GM12878 (cell line): ENCODE data around the gene BLNK. TPM values are rescaled to one million over a fixed set of nuclear protein-coding genes. Genes with fewer than 3 reads are reported as not detected.

Experiments used
- ATAC-seq: fragments of 200-7000 bp; cut with Tn5 transposase; 3 replicates; pipeline ENCODE4 v1.9.1; 2020; ENCODE audit warnings: mild to moderate bottlenecking, moderate library complexity
- BruUV-seq: library from RNA; stranded (reverse); fragments of 400-500 nt; replicated peaks from 2 replicates; lab custom pipeline; 2021; lab: Mats Ljungman, UMichigan
- CTCF ChIA-PET: fragments of 300-600 bp; sonication (Branson Sonifier 250); formaldehyde crosslinking; extraction: SDS; loops from one replicate; lab custom pipeline; 2021; ENCODE audit warnings: inconsistent platforms; lab: Yijun Ruan, JAX
- POLR2A ChIA-PET: fragments of 350-600 bp; formaldehyde crosslinking; extraction: SDS; loops from one replicate; lab custom pipeline; 2021; ENCODE audit warnings: inconsistent platforms; lab: Charles Lee
- RAD21 ChIA-PET: fragments of 300-600 bp; sonication (Branson Sonifier 250); formaldehyde crosslinking; loops from one replicate; lab custom pipeline; 2023; ENCODE audit warnings: antibody characterized with exemption; ENCODE audit not compliant: unreplicated experiment; lab: Charles Lee
- SMC1A ChIA-PET: fragments of 300-600 bp; sonication (Branson Sonifier 250); formaldehyde crosslinking; loops from one replicate; lab custom pipeline; 2023; ENCODE audit not compliant: unreplicated experiment, uncharacterized antibody; lab: Charles Lee
- DNase-seq: peaks from one replicate; pipeline ENCODE4 v3.0.0-alpha.2; 2011; ENCODE audit warnings: low read depth, low spot score
- FAIRE-seq: peaks from 3 replicates; lab custom pipeline; 2011; peaks lifted over from hg19 to GRCh38; lab: Jason Lieb, UNC
- H2AFZ ChIP-seq: 2 replicates; pipeline ENCODE4 v1.6.0; 2011; ENCODE audit warnings: low read depth, low read length, control low read depth; ENCODE audit not compliant: control insufficient read depth
- H3K27ac ChIP-seq: 2 replicates; pipeline ENCODE4 v1.5.1; 2011; ENCODE audit warnings: control low read depth; ENCODE audit not compliant: control insufficient read depth, insufficient read depth
- H3K27me3 ChIP-seq, 2 experiments: replicated peaks in 1 of 2; 2 replicates each; pipeline versions ENCODE4 v1.6.0 to v1.6.1; 2011; ENCODE audit warnings: low read length in 1 of 2; ENCODE audit not compliant: control insufficient read depth in 2 of 2, insufficient read depth in 2 of 2
- H3K36me3 ChIP-seq, 2 experiments: 2 replicates each; pipeline ENCODE4 v1.5.1; 2011; ENCODE audit warnings: low read length in 1 of 2; ENCODE audit not compliant: control insufficient read depth in 2 of 2, insufficient read depth in 2 of 2
- H3K4me1 ChIP-seq: 2 replicates; pipeline ENCODE4 v1.6.1; 2011; ENCODE audit warnings: mild to moderate bottlenecking, low read length, moderate library complexity, mixed read lengths; ENCODE audit not compliant: control insufficient read depth, insufficient read depth
- H3K4me2 ChIP-seq: 2 replicates; pipeline ENCODE4 v1.6.0; 2011; ENCODE audit warnings: control low read depth; ENCODE audit not compliant: control insufficient read depth, insufficient read depth
- H3K4me3 ChIP-seq: fragments of 200-600 bp; sonication (generic); 2 replicates; pipeline ENCODE4 v1.5.1; 2016
- H3K79me2 ChIP-seq: 2 replicates; pipeline ENCODE4 v1.6.0; 2011; ENCODE audit warnings: low read length; ENCODE audit not compliant: control insufficient read depth, insufficient read depth
- H3K9ac ChIP-seq: 2 replicates; pipeline ENCODE4 v1.8.0; 2011; ENCODE audit warnings: low read length, control low read depth, mixed read lengths; ENCODE audit not compliant: control insufficient read depth, insufficient read depth
- H3K9me3 ChIP-seq: replicated peaks from 3 replicates; pipeline ENCODE4 v1.5.1; 2011; ENCODE audit warnings: mild to moderate bottlenecking, low read length; ENCODE audit not compliant: control insufficient read depth, insufficient read depth
- H4K20me1 ChIP-seq: 2 replicates; pipeline ENCODE4 v1.6.0; 2011; ENCODE audit not compliant: control insufficient read depth, insufficient read depth
- ATF7 ChIP-seq: fragments of 450-650 bp; IDR thresholded peaks from 2 replicates; pipeline ENCODE4 v1.6.1; 2016; ENCODE audit warnings: low read depth, mild to moderate bottlenecking
- CEBPB ChIP-seq, 2 experiments: fragments of 150-350 bp in 1 of 2; IDR thresholded peaks; 2 replicates each; pipeline ENCODE4 v1.6.1; 2012 to 2014; ENCODE audit warnings: low read depth in 2 of 2, low read length in 2 of 2, borderline replicate concordance in 1 of 2, inconsistent platforms in 1 of 2
- E2F8 ChIP-seq: fragments of 450-650 bp; IDR thresholded peaks from 2 replicates; pipeline ENCODE4 v1.6.1; 2018; ENCODE audit warnings: mild to moderate bottlenecking, low read depth, moderate library complexity; ENCODE audit not compliant: partially characterized antibody
- FOXM1 ChIP-seq: IDR thresholded peaks from 2 replicates; pipeline ENCODE4 v1.6.1; 2012; ENCODE audit warnings: low read depth, mild to moderate bottlenecking, inconsistent platforms, low read length, moderate library complexity
- HCFC1 ChIP-seq: fragments of 150-350 bp; IDR thresholded peaks from 2 replicates; pipeline ENCODE4 v1.6.1; 2014; ENCODE audit warnings: low read length
- IRF3 ChIP-seq: fragments of 450-650 bp; IDR thresholded peaks from 2 replicates; pipeline ENCODE4 v1.6.1; 2014; ENCODE audit warnings: mild to moderate bottlenecking
- MTA3 ChIP-seq: IDR thresholded peaks from 2 replicates; pipeline ENCODE4 v1.6.1; 2012; ENCODE audit warnings: low read length, inconsistent platforms, borderline replicate concordance
- NFYB ChIP-seq: IDR thresholded peaks from 2 replicates; pipeline ENCODE4 v1.6.1; 2011; ENCODE audit warnings: low read depth, mild to moderate bottlenecking, low read length, improper control_type of control experiment, moderate library complexity; ENCODE audit not compliant: insufficient read depth
- NR2C1 ChIP-seq: fragments of 450-650 bp; IDR thresholded peaks from 2 replicates; pipeline ENCODE4 v1.6.1; 2017; ENCODE audit warnings: antibody characterized with exemption, mild to moderate bottlenecking, moderate library complexity
- PAX8 ChIP-seq: fragments of 450-650 bp; IDR thresholded peaks from 2 replicates; pipeline ENCODE4 v1.6.1; 2017; ENCODE audit warnings: mild to moderate bottlenecking, moderate library complexity
- POU2F2 ChIP-seq: IDR thresholded peaks from 3 replicates; pipeline ENCODE4 v1.6.1; 2011; ENCODE audit warnings: low read depth, mild to moderate bottlenecking, low read length, borderline replicate concordance
- SMARCA5 ChIP-seq: fragments of 450-650 bp; IDR thresholded peaks from 2 replicates; pipeline ENCODE4 v1.6.1; 2017; ENCODE audit warnings: mild to moderate bottlenecking
- SMC3 ChIP-seq: IDR thresholded peaks from 2 replicates; pipeline ENCODE4 v1.6.1; 2011; ENCODE audit warnings: low read length, improper control_type of control experiment, borderline replicate concordance
- SUPT20H ChIP-seq: IDR thresholded peaks from 2 replicates; pipeline ENCODE4 v1.6.1; 2011; ENCODE audit warnings: low read depth, mild to moderate bottlenecking, low read length, moderate library complexity, borderline replicate concordance; ENCODE audit not compliant: control insufficient read depth
- TCF3 ChIP-seq: IDR thresholded peaks from 2 replicates; pipeline ENCODE4 v1.6.1; 2012; ENCODE audit warnings: low read depth, mild to moderate bottlenecking, low read length, borderline replicate concordance; ENCODE audit not compliant: insufficient read depth
- WRNIP1 ChIP-seq: IDR thresholded peaks from 2 replicates; pipeline ENCODE4 v1.6.1; 2011; ENCODE audit warnings: low read depth, low read length, improper control_type of control experiment, borderline replicate concordance
- YBX1 ChIP-seq: fragments of 450-650 bp; IDR thresholded peaks from 2 replicates; pipeline ENCODE4 v1.6.1; 2016; ENCODE audit warnings: antibody characterized with exemption
- ZNF207 ChIP-seq: fragments of 450-650 bp; IDR thresholded peaks from 2 replicates; pipeline ENCODE4 v1.6.1; 2014; ENCODE audit warnings: antibody characterized with exemption, mild to moderate bottlenecking, borderline replicate concordance
- ZSCAN29 ChIP-seq: fragments of 450-650 bp; IDR thresholded peaks from 2 replicates; pipeline ENCODE4 v1.6.1; 2017; ENCODE audit warnings: mild to moderate bottlenecking, moderate library complexity
- WGBS: methylation state at CpG from one replicate; pipeline ENCODE4 v1.1.6; 2016; ENCODE audit warnings: low lambda C conversion rate; ENCODE audit not compliant: insufficient replicate concordance, insufficient coverage; ENCODE audit errors: missing lambda C conversion rate; 5-methylcytosine and 5-hydroxymethylcytosine counted together
- in situ Hi-C: fragments of 300-500 bp; cut with MboI; formaldehyde crosslinking; loops from 9 replicates; pipeline ENCODE4 v1.14.3; 2018; ENCODE audit warnings: mixed read lengths
- intact Hi-C: fragments of 100-400 bp; cut with micrococcal nuclease; formaldehyde crosslinking; loops from one replicate; pipeline ENCODE4 v1.14.2; 2022; ENCODE audit not compliant: unreplicated experiment
- polyA plus RNA-seq, 11 experiments: library from polyadenylated mRNA; depleted of rRNA in 4 of 11; unstranded in 6 of 11; stranded (reverse) in 5 of 11; fragments of >200 nt; fragmentation: Nextera tagmentation in 4 of 11; fragmentation: Illumina TruSeq in 1 of 11; extraction: Ambion mirVana in 4 of 11; extraction: Trizol in 1 of 11; gene quantifications; 1 replicate in 1 of 11; 2 replicates in 10 of 11; pipeline versions ENCODE4 v1.2.1 to v1.2.3, GENCODE V29; 2011 to 2016; ENCODE audit warnings: inconsistent platforms in 2 of 11, missing spikeins in 2 of 11, low read depth in 1 of 11
- total RNA-seq, 4 experiments: library from RNA; depleted of rRNA in 3 of 4; stranded (reverse); fragments of >200 nt in 3 of 4; fragmentation: Illumina TruSeq in 1 of 4; extraction: Trizol in 1 of 4; gene quantifications; 2 replicates each; pipeline versions ENCODE4 v1.2.1 to v1.2.3, GENCODE V29; 2013 to 2021
- TF ChIP-seq, protein P1 (sequence below): IDR thresholded peaks from 2 replicates; pipeline ENCODE4 v1.6.1; 2011; ENCODE audit warnings: low read depth, low read length, improper control_type of control experiment, borderline replicate concordance

Gene BLNK
- total and polyA plus RNA-seq, 10 of the 15 experiments (the other 5 are each of a cell fraction or from before 2014, with no cell fraction given), result 79.5 to 201 (median 139) TPM

- TF ChIP-seq IRF3 (no peak), HCFC1 (no peak), TCF3 (no peak)
Observed at GRCh38 chr10:96311180-96311715, 39.9 kb upstream of the BLNK start (continued).

- ChIA-PET RAD21 (no interaction called here), SMC1A (no interaction called here), CTCF (interaction anchor here (0.5 to 2.7 kb wide), 3 partner anchors 17 to 119 kb away, joined by 3 to 12 read pairs (median 4); no protein-coding TSS in a partner anchor), POLR2A (no interaction called here)
- ATAC-seq, result no peak
- H4K20me1 ChIP-seq, result no peaks in the 10 kb centered on the region
- no peaks in the 10 kb centered on the region for H3K79me2 ChIP-seq
- no peaks in the 10 kb centered on the region for H3K4me1 ChIP-seq
- no peak for TF ChIP-seq SUPT20H
- no peak for TF ChIP-seq SMC3
- TF ChIP-seq ATF7, result no peak
- no peak for TF ChIP-seq NFYB
- no peak for TF ChIP-seq ZNF207
- no peak for TF ChIP-seq POU2F2
- no peak for TF ChIP-seq E2F8
- TF ChIP-seq HCFC1, result no peak
- TF ChIP-seq SMARCA5, result no peak
- no peak for TF ChIP-seq FOXM1
- TF ChIP-seq CEBPB (IDR thresholded peaks at IDR 0.05; ENCODE audit: borderline replicate concordance in 1 of 2, low read depth in 2 of 2, low read length in 2 of 2), result no peak
- no peak for TF ChIP-seq ZSCAN29
- no peak for TF ChIP-seq YBX1
- TF ChIP-seq PAX8, result no peak
- no peak for TF ChIP-seq NR2C1
- TF ChIP-seq, protein P1, sequence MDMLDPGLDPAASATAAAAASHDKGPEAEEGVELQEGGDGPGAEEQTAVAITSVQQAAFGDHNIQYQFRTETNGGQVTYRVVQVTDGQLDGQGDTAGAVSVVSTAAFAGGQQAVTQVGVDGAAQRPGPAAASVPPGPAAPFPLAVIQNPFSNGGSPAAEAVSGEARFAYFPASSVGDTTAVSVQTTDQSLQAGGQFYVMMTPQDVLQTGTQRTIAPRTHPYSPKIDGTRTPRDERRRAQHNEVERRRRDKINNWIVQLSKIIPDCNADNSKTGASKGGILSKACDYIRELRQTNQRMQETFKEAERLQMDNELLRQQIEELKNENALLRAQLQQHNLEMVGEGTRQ, result no peak
- no peak for TF ChIP-seq WRNIP1
- TF ChIP-seq MTA3, result no peak
- no peaks in the 10 kb centered on the region for H3K9me3 ChIP-seq
- BruUV-seq, result no TSS peak
- no peak overlapping the region for H3K4me2 ChIP-seq
- H3K27ac ChIP-seq, result no peak overlapping the region
- no peak overlapping the region for H3K9ac ChIP-seq
- H3K27me3 ChIP-seq, result peaks cover 0 to 2% of the 10 kb centered on the region in 2 experiments; a peak in 1 of 4 replicates
- H3K4me3 ChIP-seq, result no peak overlapping the region
- H3K36me3 ChIP-seq, result no peaks in the 10 kb centered on the region
- no peak for DNase-seq
- WGBS, result 0% methylated on average over 1 of the region's 1 CpG
- H2AFZ ChIP-seq, result no peak overlapping the region
- no peak for FAIRE-seq
- in situ Hi-C loops, result no loop called here
- intact Hi-C loops, result no loop called here
Observed at GRCh38 chr10:96310321-96310669, 38.9 kb upstream of the BLNK start.
